ENCODE results near the gene SMIM33. TPM values are rescaled to one million over a fixed set of nuclear protein-coding genes. Genes with fewer than 3 reads are reported as not detected.

SMIM33 gene
- total and polyA plus RNA-seq, 9 of the 15 experiments (the other 6 are each of a cell fraction or from before 2014, with no cell fraction given), result not detected

DNA sequence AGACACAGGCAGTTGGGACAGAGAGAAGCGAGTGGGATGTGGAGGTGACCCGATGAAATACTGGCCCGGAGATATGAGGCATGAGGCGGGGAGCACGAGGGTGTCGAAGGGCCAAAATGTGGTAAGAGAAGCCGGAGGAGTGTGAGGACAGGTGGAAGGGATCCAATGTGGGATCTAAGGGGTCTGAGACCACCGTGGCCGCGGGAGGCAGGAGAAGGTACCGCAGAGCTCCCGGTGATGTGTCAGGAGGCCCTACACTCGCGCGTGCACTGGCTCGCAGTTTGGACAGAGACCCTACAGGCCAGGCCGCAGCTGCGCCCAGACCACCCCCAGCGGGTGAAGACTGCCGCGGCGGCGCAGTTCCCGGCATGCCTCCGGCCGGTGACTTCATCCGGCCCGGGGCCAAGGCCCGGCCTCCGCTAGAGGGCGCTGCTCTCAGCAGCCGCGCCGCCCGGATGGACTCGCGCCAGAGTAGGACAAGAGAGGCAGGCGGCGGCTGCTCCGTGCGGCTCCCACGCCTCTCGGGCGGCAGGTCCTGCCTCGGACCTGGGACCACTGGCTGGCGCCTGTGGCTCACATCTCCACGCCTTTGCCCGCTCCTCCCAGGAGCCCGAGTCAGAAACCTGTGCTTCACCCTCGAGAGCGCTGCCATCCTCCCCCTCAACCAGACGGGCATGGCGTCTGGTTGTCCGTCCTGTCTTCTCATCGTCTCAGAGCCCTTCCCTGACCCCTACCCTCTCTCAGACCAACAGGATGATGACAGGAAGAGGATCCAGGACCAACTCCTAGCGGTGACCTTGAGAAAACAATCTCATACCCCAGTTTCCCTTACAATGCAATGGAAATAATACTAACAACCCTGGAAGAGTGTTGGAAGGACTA lies 47.1 kb downstream of the SMIM33 start (continued):
- TF ChIP-seq, protein P1, sequence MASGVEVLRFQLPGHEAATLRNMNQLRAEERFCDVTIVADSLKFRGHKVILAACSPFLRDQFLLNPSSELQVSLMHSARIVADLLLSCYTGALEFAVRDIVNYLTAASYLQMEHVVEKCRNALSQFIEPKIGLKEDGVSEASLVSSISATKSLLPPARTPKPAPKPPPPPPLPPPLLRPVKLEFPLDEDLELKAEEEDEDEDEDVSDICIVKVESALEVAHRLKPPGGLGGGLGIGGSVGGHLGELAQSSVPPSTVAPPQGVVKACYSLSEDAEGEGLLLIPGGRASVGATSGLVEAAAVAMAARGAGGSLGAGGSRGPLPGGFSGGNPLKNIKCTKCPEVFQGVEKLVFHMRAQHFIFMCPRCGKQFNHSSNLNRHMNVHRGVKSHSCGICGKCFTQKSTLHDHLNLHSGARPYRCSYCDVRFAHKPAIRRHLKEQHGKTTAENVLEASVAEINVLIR (CRISPR knock-in tag; IDR thresholded peaks at IDR 0.05), result peak; percentile 65
- TF ChIP-seq TCFL5 (CRISPR knock-in tag; conservative IDR thresholded peaks at IDR 0.05), result no peak
- TF ChIP-seq NR1H2 (CRISPR knock-in tag; IDR thresholded peaks at IDR 0.05), result peak; percentile 92
- TF ChIP-seq HNRNPL (IDR thresholded peaks at IDR 0.05; ENCODE audit: low read depth, low read length), result peak; percentile 81; the same call in 1 of the 2 replicates
- TF ChIP-seq, protein P2, sequence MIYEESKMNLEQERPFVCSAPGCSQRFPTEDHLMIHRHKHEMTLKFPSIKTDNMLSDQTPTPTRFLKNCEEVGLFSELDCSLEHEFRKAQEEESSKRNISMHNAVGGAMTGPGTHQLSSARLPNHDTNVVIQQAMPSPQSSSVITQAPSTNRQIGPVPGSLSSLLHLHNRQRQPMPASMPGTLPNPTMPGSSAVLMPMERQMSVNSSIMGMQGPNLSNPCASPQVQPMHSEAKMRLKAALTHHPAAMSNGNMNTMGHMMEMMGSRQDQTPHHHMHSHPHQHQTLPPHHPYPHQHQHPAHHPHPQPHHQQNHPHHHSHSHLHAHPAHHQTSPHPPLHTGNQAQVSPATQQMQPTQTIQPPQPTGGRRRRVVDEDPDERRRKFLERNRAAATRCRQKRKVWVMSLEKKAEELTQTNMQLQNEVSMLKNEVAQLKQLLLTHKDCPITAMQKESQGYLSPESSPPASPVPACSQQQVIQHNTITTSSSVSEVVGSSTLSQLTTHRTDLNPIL (CRISPR knock-in tag; IDR thresholded peaks at IDR 0.05), result no peak
- no peak for TF ChIP-seq ZNF644 (tag; IDR thresholded peaks at IDR 0.05; ENCODE audit: low read depth)
- TF ChIP-seq ETV1 (tag; conservative IDR thresholded peaks at IDR 0.05; ENCODE audit: low read depth), result peak; percentile 92
- TF ChIP-seq BHLHE40 (IDR thresholded peaks at IDR 0.05; ENCODE audit: low read length), result 0 out of 2 replicates have a peak, but pooled peaks have one; percentile 11
- TF ChIP-seq TAF15 (IDR thresholded peaks at IDR 0.05; ENCODE audit: low read depth, low read length), result no peak
- no peak; the same call in 1 of the 2 replicates for TF ChIP-seq ZNF830 (CRISPR knock-in tag; IDR thresholded peaks at IDR 0.05)
- no peak for TF ChIP-seq PBX2 (CRISPR knock-in tag; IDR thresholded peaks at IDR 0.05; ENCODE audit: low read depth)
- TF ChIP-seq PBX2 (tag; conservative IDR thresholded peaks at IDR 0.05; ENCODE audit: low read depth), result no peak
- TF ChIP-seq ZNF318 (IDR thresholded peaks at IDR 0.05; ENCODE audit: borderline replicate concordance in 1 of 2, low read depth in 1 of 2), result no peak

Data from K562 (cell line).